HEK293 (cell line): ENCODE results near the gene PYGM.

ENCODE experiments used
- CTCF ChIA-PET: fragments of 350-600 bp; formaldehyde crosslinking; extraction: SDS; loops from one replicate; lab custom pipeline; 2021; ENCODE audit warnings: antibody characterized with exemption; lab: Yijun Ruan, JAX
- POLR2A ChIA-PET: fragments of 300-600 bp; formaldehyde crosslinking; extraction: SDS; loops from one replicate; lab custom pipeline; 2020; ENCODE audit warnings: antibody characterized with exemption, inconsistent platforms; lab: Yijun Ruan, JAX
- H3K27ac ChIP-seq: fragments of 200-500 bp; sonication (Bioruptor generic); 2 replicates; pipeline ENCODE4 v1.5.1; 2014; ENCODE audit warnings: low read depth, low read length, control low read depth, inconsistent platforms; ENCODE audit errors: extremely low read depth
- H3K36me3 ChIP-seq, 2 experiments: fragments of 200-500 bp in 1 of 2; sonication (Bioruptor generic) in 1 of 2; 1 replicate in 1 of 2; 2 replicates in 1 of 2; pipeline ENCODE4 v1.5.1; 2014 to 2017; ENCODE audit warnings: inconsistent platforms in 2 of 2, low read length in 2 of 2; ENCODE audit not compliant: control insufficient read depth in 2 of 2, insufficient read depth in 1 of 2
- H3K4me1 ChIP-seq: fragments of 200-500 bp; sonication (Bioruptor generic); 2 replicates; pipeline ENCODE4 v1.5.1; 2014; ENCODE audit warnings: mild to moderate bottlenecking, low read length, inconsistent platforms; ENCODE audit not compliant: control insufficient read depth, insufficient read depth
- H3K4me3 ChIP-seq: 2 replicates; pipeline ENCODE4 v1.5.1; 2011; ENCODE audit warnings: low read depth, mild to moderate bottlenecking, control low read depth, low read length, moderate library complexity
- H3K9me3 ChIP-seq: fragments of 200-500 bp; sonication (Bioruptor generic); 2 replicates; pipeline ENCODE4 v1.5.1; 2014; ENCODE audit warnings: low read depth, low read length, inconsistent platforms; ENCODE audit not compliant: control insufficient read depth, insufficient read depth
- GLI4 ChIP-seq: fragments of 450-650 bp; formaldehyde crosslinking; IDR thresholded peaks from 2 replicates; pipeline ENCODE4 v1.5.1; 2016; ENCODE audit warnings: missing biosample characterization, missing genetic modification characterization
- MYNN ChIP-seq: fragments of 450-650 bp; formaldehyde crosslinking; IDR thresholded peaks from 2 replicates; pipeline ENCODE4 v1.5.1; 2016; ENCODE audit warnings: missing biosample characterization, missing genetic modification characterization, borderline replicate concordance
- SETDB1 ChIP-seq: IDR thresholded peaks from one replicate; pipeline ENCODE4 v1.6.1; 2017; ENCODE audit warnings: mild to moderate bottlenecking, low read length, moderate library complexity, mixed read lengths; ENCODE audit not compliant: insufficient read length
- ZBTB1 ChIP-seq: fragments of 450-650 bp; formaldehyde crosslinking; IDR thresholded peaks from 2 replicates; pipeline ENCODE4 v1.5.1; 2016; ENCODE audit warnings: missing biosample characterization, missing genetic modification characterization
- ZFP69B ChIP-seq: fragments of 450-650 bp; formaldehyde crosslinking; IDR thresholded peaks from 2 replicates; pipeline ENCODE4 v1.5.1; 2016; ENCODE audit warnings: missing biosample characterization, missing genetic modification characterization
- ZNF10 ChIP-seq: fragments of 450-650 bp; formaldehyde crosslinking; IDR thresholded peaks from 2 replicates; pipeline ENCODE4 v1.5.1; 2017; ENCODE audit warnings: missing biosample characterization, missing genetic modification characterization
- ZNF16 ChIP-seq: fragments of 450-650 bp; formaldehyde crosslinking; IDR thresholded peaks from 2 replicates; pipeline ENCODE4 v1.5.1; 2016; ENCODE audit warnings: low read depth, missing biosample characterization, missing genetic modification characterization
- ZNF175 ChIP-seq: fragments of 450-650 bp; formaldehyde crosslinking; IDR thresholded peaks from 2 replicates; pipeline ENCODE4 v1.5.1; 2016; ENCODE audit warnings: missing biosample characterization, missing genetic modification characterization
- ZNF274 ChIP-seq, 2 experiments: fragments of 200-500 bp in 1 of 2; fragments of 450-650 bp in 1 of 2; sonication (Bioruptor generic) in 1 of 2; formaldehyde crosslinking in 1 of 2; IDR thresholded peaks; 2 replicates each; pipeline versions ENCODE4 v1.5.1 to v1.6.1; 2014 to 2016; ENCODE audit warnings: borderline replicate concordance in 1 of 2, inconsistent platforms in 1 of 2, low read length in 1 of 2, missing biosample characterization in 1 of 2, missing genetic modification characterization in 1 of 2
- ZNF302 ChIP-seq: fragments of 450-650 bp; formaldehyde crosslinking; IDR thresholded peaks from 2 replicates; pipeline ENCODE4 v1.5.1; 2016; ENCODE audit warnings: missing biosample characterization, missing genetic modification characterization, low read depth
- ZNF391 ChIP-seq: fragments of 450-650 bp; formaldehyde crosslinking; IDR thresholded peaks from 2 replicates; pipeline ENCODE4 v1.5.1; 2016; ENCODE audit warnings: low read depth, missing biosample characterization, missing genetic modification characterization, borderline replicate concordance
- ZNF426 ChIP-seq: fragments of 450-650 bp; formaldehyde crosslinking; IDR thresholded peaks from 2 replicates; pipeline ENCODE4 v1.5.1; 2017; ENCODE audit warnings: missing biosample characterization, missing genetic modification characterization, mild to moderate bottlenecking, inconsistent platforms, moderate library complexity
- ZNF48 ChIP-seq: fragments of 450-650 bp; formaldehyde crosslinking; IDR thresholded peaks from 2 replicates; pipeline ENCODE4 v1.5.1; 2016; ENCODE audit warnings: missing biosample characterization, missing genetic modification characterization
- ZNF529 ChIP-seq: fragments of 450-650 bp; formaldehyde crosslinking; IDR thresholded peaks from 2 replicates; pipeline ENCODE4 v1.5.1; 2017; ENCODE audit warnings: missing genetic modification characterization, missing biosample characterization; ENCODE audit not compliant: insufficient replicate concordance
- ZNF530 ChIP-seq: fragments of 450-650 bp; formaldehyde crosslinking; IDR thresholded peaks from 2 replicates; pipeline ENCODE4 v1.5.1; 2016; ENCODE audit warnings: low read depth, missing biosample characterization, missing genetic modification characterization
- ZNF670 ChIP-seq: fragments of 450-650 bp; formaldehyde crosslinking; IDR thresholded peaks from 2 replicates; pipeline ENCODE4 v1.5.1; 2016; ENCODE audit warnings: missing biosample characterization, missing genetic modification characterization, low read depth
- ZNF76 ChIP-seq: fragments of 450-650 bp; formaldehyde crosslinking; IDR thresholded peaks from 2 replicates; pipeline ENCODE4; 2016; ENCODE audit warnings: low read depth, missing biosample characterization, missing genetic modification characterization, borderline replicate concordance
- ZNF785 ChIP-seq: fragments of 450-650 bp; formaldehyde crosslinking; IDR thresholded peaks from 2 replicates; pipeline ENCODE4 v1.5.1; 2016; ENCODE audit warnings: missing biosample characterization, missing genetic modification characterization
- ZNF843 ChIP-seq: fragments of 450-650 bp; formaldehyde crosslinking; IDR thresholded peaks from 2 replicates; pipeline ENCODE4 v1.5.1; 2016; ENCODE audit warnings: missing biosample characterization, missing genetic modification characterization
- TF ChIP-seq, protein P1 (sequence below): fragments of 450-650 bp; formaldehyde crosslinking; IDR thresholded peaks from 2 replicates; pipeline ENCODE4 v1.5.1; 2016; ENCODE audit warnings: missing biosample characterization, missing genetic modification characterization
- TF ChIP-seq, protein P2 (sequence below): fragments of 450-650 bp; formaldehyde crosslinking; IDR thresholded peaks from 2 replicates; pipeline ENCODE4 v1.5.1; 2016; ENCODE audit warnings: missing biosample characterization, missing genetic modification characterization, low read depth
- TF ChIP-seq, protein P3 (sequence below): IDR thresholded peaks from 2 replicates; pipeline ENCODE4 v1.6.1; 2011; ENCODE audit warnings: mild to moderate bottlenecking, low read depth, low read length, borderline replicate concordance
- TF ChIP-seq, protein P4 (sequence below): fragments of 450-650 bp; formaldehyde crosslinking; conservative IDR thresholded peaks from 2 replicates; pipeline ENCODE4 v1.5.1; 2016; ENCODE audit warnings: low read depth, missing biosample characterization, missing genetic modification characterization
- TF ChIP-seq, protein P5 (sequence below): fragments of 450-650 bp; formaldehyde crosslinking; IDR thresholded peaks from 2 replicates; pipeline ENCODE4 v1.5.1; 2016; ENCODE audit warnings: missing biosample characterization, missing genetic modification characterization

Gene PYGM

DNA sequence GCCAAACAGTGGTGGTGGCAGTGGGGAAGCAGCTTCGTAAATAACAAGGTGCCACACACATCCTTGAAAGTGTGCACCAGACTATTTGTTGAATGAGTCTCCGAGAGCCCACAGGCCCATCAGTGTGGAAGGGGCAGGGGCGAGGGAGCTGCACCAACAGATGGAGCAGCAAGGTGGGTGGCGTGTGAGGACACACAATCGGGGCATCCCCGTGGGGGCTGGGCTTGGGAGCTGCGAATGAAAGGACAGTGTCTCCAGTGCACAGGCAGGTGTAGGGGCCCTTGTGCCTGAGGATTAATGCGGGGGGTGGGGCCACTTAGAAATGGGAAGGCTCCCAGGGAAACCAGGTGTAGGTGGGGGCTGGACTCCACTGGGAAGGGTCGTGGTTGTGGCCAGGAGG, 39.6 kb downstream of the PYGM start:
- Histone ChIP-seq H3K9me3 (no peaks in the 10 kb centered on the region), H3K36me3 (no peaks in the 10 kb centered on the region), H3K4me3 (no peak overlapping the region), H3K4me1 (no peaks in the 10 kb centered on the region), H3K27ac (no peak overlapping the region)
- CTCF ChIA-PET, result interaction anchor here (1.2 to 1.4 kb wide), 3 partner anchors 16 to 31 kb away, joined by 3 to 10 read pairs (median 7); partner anchors contain the start of gene RASGRP2
- TF ChIP-seq ZNF843 (tag by site-specific recombination) (no peak), SETDB1 (no peak), ZNF302 (no peak), ZNF274 (IDR thresholded peaks at IDR 0.05; ENCODE audit: low read length) (no peak), ZNF274 (tag by site-specific recombination; IDR thresholded peaks at IDR 0.05; ENCODE audit: borderline replicate concordance) (no peak), ZNF391 (tag by site-specific recombination) (no peak), ZBTB1 (no peak), ZNF785 (tag by site-specific recombination) (no peak), MYNN (tag by site-specific recombination) (no peak), ZNF10 (tag by site-specific recombination) (no peak), ZNF48 (tag by site-specific recombination) (no peak), ZNF175 (no peak), ZNF670 (tag by site-specific recombination) (no peak), ZNF426 (no peak), ZFP69B (no peak), ZNF530 (tag by site-specific recombination) (no peak)
- TF ChIP-seq, protein P1, sequence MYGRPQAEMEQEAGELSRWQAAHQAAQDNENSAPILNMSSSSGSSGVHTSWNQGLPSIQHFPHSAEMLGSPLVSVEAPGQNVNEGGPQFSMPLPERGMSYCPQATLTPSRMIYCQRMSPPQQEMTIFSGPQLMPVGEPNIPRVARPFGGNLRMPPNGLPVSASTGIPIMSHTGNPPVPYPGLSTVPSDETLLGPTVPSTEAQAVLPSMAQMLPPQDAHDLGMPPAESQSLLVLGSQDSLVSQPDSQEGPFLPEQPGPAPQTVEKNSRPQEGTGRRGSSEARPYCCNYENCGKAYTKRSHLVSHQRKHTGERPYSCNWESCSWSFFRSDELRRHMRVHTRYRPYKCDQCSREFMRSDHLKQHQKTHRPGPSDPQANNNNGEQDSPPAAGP (tag by site-specific recombination), result no peak
- TF ChIP-seq, protein P2, sequence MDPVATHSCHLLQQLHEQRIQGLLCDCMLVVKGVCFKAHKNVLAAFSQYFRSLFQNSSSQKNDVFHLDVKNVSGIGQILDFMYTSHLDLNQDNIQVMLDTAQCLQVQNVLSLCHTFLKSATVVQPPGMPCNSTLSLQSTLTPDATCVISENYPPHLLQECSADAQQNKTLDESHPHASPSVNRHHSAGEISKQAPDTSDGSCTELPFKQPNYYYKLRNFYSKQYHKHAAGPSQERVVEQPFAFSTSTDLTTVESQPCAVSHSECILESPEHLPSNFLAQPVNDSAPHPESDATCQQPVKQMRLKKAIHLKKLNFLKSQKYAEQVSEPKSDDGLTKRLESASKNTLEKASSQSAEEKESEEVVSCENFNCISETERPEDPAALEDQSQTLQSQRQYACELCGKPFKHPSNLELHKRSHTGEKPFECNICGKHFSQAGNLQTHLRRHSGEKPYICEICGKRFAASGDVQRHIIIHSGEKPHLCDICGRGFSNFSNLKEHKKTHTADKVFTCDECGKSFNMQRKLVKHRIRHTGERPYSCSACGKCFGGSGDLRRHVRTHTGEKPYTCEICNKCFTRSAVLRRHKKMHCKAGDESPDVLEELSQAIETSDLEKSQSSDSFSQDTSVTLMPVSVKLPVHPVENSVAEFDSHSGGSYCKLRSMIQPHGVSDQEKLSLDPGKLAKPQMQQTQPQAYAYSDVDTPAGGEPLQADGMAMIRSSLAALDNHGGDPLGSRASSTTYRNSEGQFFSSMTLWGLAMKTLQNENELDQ (tag by site-specific recombination), result no peak
- TF ChIP-seq, protein P3, sequence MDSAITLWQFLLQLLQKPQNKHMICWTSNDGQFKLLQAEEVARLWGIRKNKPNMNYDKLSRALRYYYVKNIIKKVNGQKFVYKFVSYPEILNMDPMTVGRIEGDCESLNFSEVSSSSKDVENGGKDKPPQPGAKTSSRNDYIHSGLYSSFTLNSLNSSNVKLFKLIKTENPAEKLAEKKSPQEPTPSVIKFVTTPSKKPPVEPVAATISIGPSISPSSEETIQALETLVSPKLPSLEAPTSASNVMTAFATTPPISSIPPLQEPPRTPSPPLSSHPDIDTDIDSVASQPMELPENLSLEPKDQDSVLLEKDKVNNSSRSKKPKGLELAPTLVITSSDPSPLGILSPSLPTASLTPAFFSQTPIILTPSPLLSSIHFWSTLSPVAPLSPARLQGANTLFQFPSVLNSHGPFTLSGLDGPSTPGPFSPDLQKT, result no peak
- POLR2A ChIA-PET, result no interaction called here

DNA sequence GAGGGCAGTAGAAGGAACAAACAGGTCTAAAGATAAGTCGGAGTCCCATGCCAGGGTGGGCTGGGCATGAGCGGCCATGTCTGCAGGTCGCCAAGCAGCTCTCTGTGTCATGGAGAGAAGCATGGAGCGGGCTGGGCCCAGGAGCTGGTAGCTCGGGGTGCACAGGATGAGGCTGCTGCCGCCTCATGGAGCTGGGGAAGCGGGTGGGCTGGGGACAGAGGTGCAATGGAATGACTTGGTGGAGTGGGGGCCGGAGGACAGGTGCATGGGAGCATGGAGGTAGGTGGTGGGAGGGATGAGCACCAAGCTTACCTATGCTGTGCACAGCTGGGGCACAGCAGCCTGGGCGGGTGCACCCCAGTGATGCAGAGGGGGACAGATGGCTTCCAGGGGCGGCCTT, 40.4 kb downstream of the PYGM start:
- ChIA-PET CTCF (interaction anchor here (1.1 to 1.3 kb wide), 3 partner anchors 24 to 31 kb away, joined by 4 to 10 read pairs (median 7); partner anchors contain the start of gene RASGRP2), POLR2A (no interaction called here)
- Histone ChIP-seq H3K9me3 (no peaks in the 10 kb centered on the region), H3K27ac (no peak overlapping the region), H3K36me3 (no peaks in the 10 kb centered on the region), H3K4me3 (no peak overlapping the region), H3K4me1 (no peaks in the 10 kb centered on the region)
- TF ChIP-seq, protein P4, sequence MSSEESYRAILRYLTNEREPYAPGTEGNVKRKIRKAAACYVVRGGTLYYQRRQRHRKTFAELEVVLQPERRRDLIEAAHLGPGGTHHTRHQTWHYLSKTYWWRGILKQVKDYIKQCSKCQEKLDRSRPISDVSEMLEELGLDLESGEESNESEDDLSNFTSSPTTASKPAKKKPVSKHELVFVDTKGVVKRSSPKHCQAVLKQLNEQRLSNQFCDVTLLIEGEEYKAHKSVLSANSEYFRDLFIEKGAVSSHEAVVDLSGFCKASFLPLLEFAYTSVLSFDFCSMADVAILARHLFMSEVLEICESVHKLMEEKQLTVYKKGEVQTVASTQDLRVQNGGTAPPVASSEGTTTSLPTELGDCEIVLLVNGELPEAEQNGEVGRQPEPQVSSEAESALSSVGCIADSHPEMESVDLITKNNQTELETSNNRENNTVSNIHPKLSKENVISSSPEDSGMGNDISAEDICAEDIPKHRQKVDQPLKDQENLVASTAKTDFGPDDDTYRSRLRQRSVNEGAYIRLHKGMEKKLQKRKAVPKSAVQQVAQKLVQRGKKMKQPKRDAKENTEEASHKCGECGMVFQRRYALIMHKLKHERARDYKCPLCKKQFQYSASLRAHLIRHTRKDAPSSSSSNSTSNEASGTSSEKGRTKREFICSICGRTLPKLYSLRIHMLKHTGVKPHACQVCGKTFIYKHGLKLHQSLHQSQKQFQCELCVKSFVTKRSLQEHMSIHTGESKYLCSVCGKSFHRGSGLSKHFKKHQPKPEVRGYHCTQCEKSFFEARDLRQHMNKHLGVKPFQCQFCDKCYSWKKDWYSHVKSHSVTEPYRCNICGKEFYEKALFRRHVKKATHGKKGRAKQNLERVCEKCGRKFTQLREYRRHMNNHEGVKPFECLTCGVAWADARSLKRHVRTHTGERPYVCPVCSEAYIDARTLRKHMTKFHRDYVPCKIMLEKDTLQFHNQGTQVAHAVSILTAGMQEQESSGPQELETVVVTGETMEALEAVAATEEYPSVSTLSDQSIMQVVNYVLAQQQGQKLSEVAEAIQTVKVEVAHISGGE, result no peak
- TF ChIP-seq ZNF76 (tag by site-specific recombination) (no peak), ZNF16 (tag by site-specific recombination) (no peak), GLI4 (tag by site-specific recombination) (no peak), ZNF529 (tag by site-specific recombination) (no peak)
- TF ChIP-seq, protein P5, sequence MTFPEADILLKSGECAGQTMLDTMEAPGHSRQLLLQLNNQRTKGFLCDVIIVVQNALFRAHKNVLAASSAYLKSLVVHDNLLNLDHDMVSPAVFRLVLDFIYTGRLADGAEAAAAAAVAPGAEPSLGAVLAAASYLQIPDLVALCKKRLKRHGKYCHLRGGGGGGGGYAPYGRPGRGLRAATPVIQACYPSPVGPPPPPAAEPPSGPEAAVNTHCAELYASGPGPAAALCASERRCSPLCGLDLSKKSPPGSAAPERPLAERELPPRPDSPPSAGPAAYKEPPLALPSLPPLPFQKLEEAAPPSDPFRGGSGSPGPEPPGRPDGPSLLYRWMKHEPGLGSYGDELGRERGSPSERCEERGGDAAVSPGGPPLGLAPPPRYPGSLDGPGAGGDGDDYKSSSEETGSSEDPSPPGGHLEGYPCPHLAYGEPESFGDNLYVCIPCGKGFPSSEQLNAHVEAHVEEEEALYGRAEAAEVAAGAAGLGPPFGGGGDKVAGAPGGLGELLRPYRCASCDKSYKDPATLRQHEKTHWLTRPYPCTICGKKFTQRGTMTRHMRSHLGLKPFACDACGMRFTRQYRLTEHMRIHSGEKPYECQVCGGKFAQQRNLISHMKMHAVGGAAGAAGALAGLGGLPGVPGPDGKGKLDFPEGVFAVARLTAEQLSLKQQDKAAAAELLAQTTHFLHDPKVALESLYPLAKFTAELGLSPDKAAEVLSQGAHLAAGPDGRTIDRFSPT (tag by site-specific recombination), result no peak
